Measurements from ENCODE around the gene SPAG16. TPM values are rescaled to one million over a fixed set of nuclear protein-coding genes. Genes with fewer than 3 reads are reported as not detected.

SPAG16 gene
- total RNA-seq, 2 experiments from 2014 or later, result 2.8 to 3.2 TPM

- Histone ChIP-seq H3K9me3 (ENCODE audit: control insufficient read depth in 1 of 2, insufficient read depth in 1 of 2, low read length in 2 of 2) (no peaks in the 10 kb centered on the region), H3K4me1 (ENCODE audit: insufficient read depth, low read length) (no peaks in the 10 kb centered on the region)
- no peaks in the 10 kb centered on the region for H3K4me1 Mint-ChIP-seq (ENCODE audit: low read depth)
Observed at GRCh38 chr2:214064471-214064870, 780.2 kb downstream of the SPAG16 start.

GRCh38 chr2:214066862-214067261, 782.6 kb downstream of the SPAG16 start:
- Histone ChIP-seq H3K27me3 (ENCODE audit: control insufficient read depth in 1 of 2, insufficient read depth in 2 of 2, low read length in 2 of 2) (no peaks in the 10 kb centered on the region), H3K27ac (ENCODE audit: low read depth in 1 of 2, low read length in 2 of 2) (no peak overlapping the region), H3K4me1 (ENCODE audit: insufficient read depth, low read length) (no peaks in the 10 kb centered on the region), H3K4me3 (ENCODE audit: low read length) (no peak overlapping the region), H3K36me3 (ENCODE audit: insufficient read depth, low read length) (no peaks in the 10 kb centered on the region), H3K9me3 (ENCODE audit: control insufficient read depth in 1 of 2, insufficient read depth in 1 of 2, low read length in 2 of 2) (no peaks in the 10 kb centered on the region)
- no peaks in the 10 kb centered on the region for H3K4me1 Mint-ChIP-seq (ENCODE audit: low read depth)
- no peak overlapping the region for H3K27ac Mint-ChIP-seq
- intact Hi-C loops (cut with DNase I, micrococcal nuclease), result no loop called here
- H3K27me3 Mint-ChIP-seq, result no peaks in the 10 kb centered on the region
- ChIA-PET POLR2A (no interaction called here), CTCF (no interaction called here)
- no peaks in the 10 kb centered on the region for H3K9me3 Mint-ChIP-seq
- TF ChIP-seq CTCF (IDR thresholded peaks at IDR 0.05), result no peak
- no peak for ATAC-seq (ENCODE audit: poor library complexity)
- no peaks in the 10 kb centered on the region for H3K36me3 Mint-ChIP-seq (ENCODE audit: low read depth)
- no peak overlapping the region for H3K4me3 Mint-ChIP-seq
- no peak for DNase-seq

More at GRCh38 chr2:214064471-214064870, 780.2 kb downstream of the SPAG16 start:
- Histone ChIP-seq H3K36me3 (ENCODE audit: insufficient read depth, low read length) (no peaks in the 10 kb centered on the region), H3K27ac (ENCODE audit: low read depth in 1 of 2, low read length in 2 of 2) (no peak overlapping the region), H3K4me3 (ENCODE audit: low read length) (no peak overlapping the region), H3K27me3 (ENCODE audit: control insufficient read depth in 1 of 2, insufficient read depth in 2 of 2, low read length in 2 of 2) (no peaks in the 10 kb centered on the region)
- ATAC-seq (ENCODE audit: poor library complexity), result no peak
- no peak for DNase-seq
- CTCF ChIA-PET, result no interaction called here
- Mint-ChIP-seq H3K27me3 (no peaks in the 10 kb centered on the region), H3K4me3 (no peak overlapping the region), H3K27ac (no peak overlapping the region), H3K9me3 (no peaks in the 10 kb centered on the region), H3K36me3 (ENCODE audit: low read depth) (no peaks in the 10 kb centered on the region)
- intact Hi-C loops (cut with DNase I, micrococcal nuclease), result no loop called here
- no peak for TF ChIP-seq CTCF (IDR thresholded peaks at IDR 0.05)
- POLR2A ChIA-PET, result no interaction called here

- intact Hi-C loops (cut with DNase I, micrococcal nuclease), result no loop called here
- Histone ChIP-seq H3K4me1 (ENCODE audit: insufficient read depth, low read length) (no peaks in the 10 kb centered on the region), H3K4me3 (ENCODE audit: low read length) (no peak overlapping the region), H3K27ac (ENCODE audit: low read depth in 1 of 2, low read length in 2 of 2) (no peak overlapping the region), H3K27me3 (ENCODE audit: control insufficient read depth in 1 of 2, insufficient read depth in 2 of 2, low read length in 2 of 2) (no peaks in the 10 kb centered on the region), H3K36me3 (ENCODE audit: insufficient read depth, low read length) (no peaks in the 10 kb centered on the region), H3K9me3 (ENCODE audit: control insufficient read depth in 1 of 2, insufficient read depth in 1 of 2, low read length in 2 of 2) (no peaks in the 10 kb centered on the region)
- ChIA-PET POLR2A (no interaction called here), CTCF (no interaction called here)
- DNase-seq, result no peak
- Mint-ChIP-seq H3K4me1 (ENCODE audit: low read depth) (no peaks in the 10 kb centered on the region), H3K36me3 (ENCODE audit: low read depth) (no peaks in the 10 kb centered on the region), H3K4me3 (no peak overlapping the region), H3K27ac (no peak overlapping the region), H3K27me3 (no peaks in the 10 kb centered on the region), H3K9me3 (no peaks in the 10 kb centered on the region)
- TF ChIP-seq CTCF (IDR thresholded peaks at IDR 0.05), result no peak
- no peak for ATAC-seq (ENCODE audit: poor library complexity)
Observed at GRCh38 chr2:214069254-214069653, 785.0 kb downstream of the SPAG16 start.
